Glutamatergic neuron (in vitro differentiated cells): ENCODE data around the gene CALHM5. TPM values are rescaled to one million over a fixed set of nuclear protein-coding genes. Genes with fewer than 3 reads are reported as not detected.

Experiments
- DNase-seq: peaks from one replicate; pipeline ENCODE4 v3.0.0; 2022
- H3K27ac Mint-ChIP-seq: one replicate; pipeline ENCODE4 v1.8.0; 2020; ENCODE audit warnings: mild to moderate bottlenecking, mixed read lengths, inconsistent platforms; ENCODE audit not compliant: unreplicated experiment
- H3K27me3 Mint-ChIP-seq: one replicate; pipeline ENCODE4 v1.8.0; 2020; ENCODE audit warnings: mild to moderate bottlenecking, moderate library complexity, mixed read lengths, inconsistent platforms; ENCODE audit not compliant: unreplicated experiment
- H3K36me3 Mint-ChIP-seq: one replicate; pipeline ENCODE4 v1.8.0; 2020; ENCODE audit warnings: mild to moderate bottlenecking, mixed read lengths, inconsistent platforms; ENCODE audit not compliant: unreplicated experiment
- H3K4me1 Mint-ChIP-seq: one replicate; pipeline ENCODE4 v1.8.0; 2020; ENCODE audit warnings: mild to moderate bottlenecking, low read depth, mixed read lengths, inconsistent platforms; ENCODE audit not compliant: unreplicated experiment
- H3K4me3 Mint-ChIP-seq: one replicate; pipeline ENCODE4 v1.8.0; 2020; ENCODE audit warnings: mild to moderate bottlenecking, mixed read lengths, inconsistent platforms; ENCODE audit not compliant: unreplicated experiment
- H3K9me3 Mint-ChIP-seq: one replicate; pipeline ENCODE4 v1.8.0; 2020; ENCODE audit warnings: mild to moderate bottlenecking, moderate library complexity, mixed read lengths, inconsistent platforms; ENCODE audit not compliant: unreplicated experiment
- CTCF ChIP-seq: fragments of 200-600 bp; sonication (generic); IDR thresholded peaks from one replicate; pipeline ENCODE4 v1.5.0; 2021; ENCODE audit not compliant: partially characterized antibody, unreplicated experiment
- total RNA-seq: library from RNA; stranded (reverse); fragmentation: NEBNext Ultra II Directional; extraction: Animal tissue kit (Norgen Biotek cat#: 25700); gene quantifications from one replicate; pipeline ENCODE4 v1.2.1, GENCODE V29; 2021; ENCODE audit not compliant: unreplicated experiment

CALHM5 gene
- total RNA-seq, 1 donor from 2014 or later: 0.10 TPM

DNA sequence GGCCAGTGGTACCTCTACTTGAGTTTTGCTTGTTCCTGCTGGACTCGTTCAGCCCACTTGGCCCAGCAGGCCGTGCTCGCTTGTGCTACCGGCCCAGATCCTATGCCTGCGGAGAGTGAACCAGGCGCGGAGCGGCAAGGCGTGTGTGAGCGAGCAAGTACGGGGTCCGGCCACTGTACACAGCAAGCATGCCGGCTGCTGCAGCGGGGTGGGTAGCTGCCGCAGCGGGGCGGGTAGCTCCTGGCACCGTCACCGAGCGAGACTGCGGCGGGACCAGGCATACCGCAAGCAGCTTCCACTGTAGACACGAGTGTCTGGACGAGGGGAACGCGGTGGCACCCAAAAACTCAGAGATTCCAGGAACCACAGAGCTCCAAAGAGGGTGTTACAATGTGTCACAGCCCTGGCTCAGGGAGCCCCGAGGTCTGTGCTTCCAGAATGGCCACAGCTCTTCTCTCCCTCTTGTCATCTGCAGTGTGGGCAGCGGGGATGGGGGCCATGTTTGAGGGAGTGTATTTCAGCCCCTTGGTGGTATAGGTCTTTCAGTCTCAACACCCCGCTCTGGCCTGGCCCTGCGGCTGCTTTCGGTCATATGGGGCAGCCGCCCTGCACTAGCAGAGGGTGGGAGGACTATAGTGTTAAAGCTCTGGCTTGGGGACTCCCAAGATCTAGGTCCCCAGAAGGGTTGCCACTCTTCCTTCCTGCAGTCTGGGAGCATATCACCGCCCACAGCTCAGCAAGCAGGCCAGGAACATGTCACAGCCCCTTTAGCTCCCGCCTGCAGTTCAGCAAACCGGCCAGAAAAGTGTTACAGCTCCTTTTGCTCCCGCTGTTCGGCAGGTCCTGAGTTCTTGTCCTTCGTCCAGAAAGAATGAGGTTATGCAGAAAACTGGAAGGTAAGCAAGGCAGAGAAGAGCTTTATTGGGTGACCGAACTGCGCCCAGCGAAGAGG is 53.8 kb downstream of the CALHM5 start:
- Mint-ChIP-seq H3K4me1 (peaks cover 2% of the 10 kb centered on the region), H3K4me3 (no peak overlapping the region), H3K27me3 (no peaks in the 10 kb centered on the region), H3K9me3 (peaks cover 2% of the 10 kb centered on the region), H3K36me3 (no peaks in the 10 kb centered on the region), H3K27ac (no peak overlapping the region)
- no peak for DNase-seq
- no peak for TF ChIP-seq CTCF

DNA sequence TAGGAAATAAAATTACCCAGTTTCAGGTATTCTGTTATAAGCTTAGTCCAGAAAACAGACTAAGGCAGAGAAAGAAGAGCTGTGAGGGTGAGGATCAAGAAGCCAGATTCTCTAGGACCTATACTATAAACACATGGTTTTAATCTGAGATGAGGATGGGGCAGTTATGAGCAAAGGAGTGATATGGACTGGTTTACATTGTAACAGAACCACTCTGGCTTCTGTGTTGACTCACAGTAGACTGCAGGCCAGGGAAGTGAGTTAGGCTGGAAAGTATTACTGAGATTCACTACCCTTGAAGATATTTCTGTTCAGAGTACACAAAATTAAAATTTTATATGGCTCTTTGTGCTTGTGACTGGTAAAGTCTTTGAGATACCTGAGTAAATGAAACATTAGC is 56.7 kb downstream of the CALHM5 start:
- H3K36me3 Mint-ChIP-seq: no peaks in the 10 kb centered on the region
- no peak overlapping the region for H3K27ac Mint-ChIP-seq
- no peak for TF ChIP-seq CTCF
- H3K4me3 Mint-ChIP-seq: no peak overlapping the region
- peaks cover 8% of the 10 kb centered on the region for H3K4me1 Mint-ChIP-seq
- peaks cover 3% of the 10 kb centered on the region for H3K27me3 Mint-ChIP-seq
- DNase-seq: no peak
- peaks cover 4% of the 10 kb centered on the region for H3K9me3 Mint-ChIP-seq

DNA sequence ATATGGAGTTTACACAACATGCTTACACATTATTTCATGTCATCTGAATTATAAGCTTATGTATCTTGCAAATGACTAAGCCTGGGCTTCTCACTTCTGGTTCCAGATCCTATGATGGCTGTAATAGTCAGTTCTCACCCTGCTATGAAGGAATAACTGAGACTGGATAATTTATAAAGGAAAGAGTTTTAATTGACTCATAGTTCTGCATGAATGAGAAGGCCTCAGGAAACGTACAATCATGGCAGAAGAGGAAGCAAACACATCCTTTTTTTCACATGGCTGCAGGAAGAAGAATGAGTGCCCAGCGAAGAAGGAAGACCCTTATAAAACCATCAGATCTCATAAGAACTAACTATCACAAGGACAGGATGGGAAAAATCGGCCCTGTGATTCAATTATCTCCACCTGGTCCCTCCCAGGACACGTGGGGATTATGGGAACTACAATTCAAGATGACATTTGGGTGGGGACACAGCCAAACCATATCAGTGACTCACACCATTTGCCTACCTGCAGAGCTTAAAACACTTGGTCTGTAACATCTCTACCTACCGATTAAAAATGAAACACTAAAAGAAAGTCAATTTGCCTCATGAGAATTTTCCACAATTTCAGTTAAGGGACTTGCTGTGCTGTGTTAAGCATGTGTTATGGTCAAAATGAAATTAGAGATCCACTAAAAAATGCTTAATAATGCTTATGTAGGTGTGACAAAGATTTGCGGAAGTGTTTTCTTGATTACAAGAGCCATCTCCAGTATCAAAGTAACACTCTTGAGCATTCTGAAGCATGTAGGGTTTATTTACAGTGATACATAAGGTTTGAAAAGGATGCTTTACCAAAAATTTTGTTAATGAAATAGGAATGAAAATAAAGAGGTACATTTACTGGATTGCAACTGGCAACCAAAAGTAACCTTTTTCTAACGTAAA is 57.6 kb downstream of the CALHM5 start:
- Mint-ChIP-seq H3K4me3 (no peak overlapping the region), H3K4me1 (peaks cover 11% of the 10 kb centered on the region), H3K27me3 (peaks cover 3% of the 10 kb centered on the region), H3K36me3 (no peaks in the 10 kb centered on the region), H3K9me3 (peaks cover 4% of the 10 kb centered on the region), H3K27ac (no peak overlapping the region)
- no peak for DNase-seq
- no peak for TF ChIP-seq CTCF

DNA sequence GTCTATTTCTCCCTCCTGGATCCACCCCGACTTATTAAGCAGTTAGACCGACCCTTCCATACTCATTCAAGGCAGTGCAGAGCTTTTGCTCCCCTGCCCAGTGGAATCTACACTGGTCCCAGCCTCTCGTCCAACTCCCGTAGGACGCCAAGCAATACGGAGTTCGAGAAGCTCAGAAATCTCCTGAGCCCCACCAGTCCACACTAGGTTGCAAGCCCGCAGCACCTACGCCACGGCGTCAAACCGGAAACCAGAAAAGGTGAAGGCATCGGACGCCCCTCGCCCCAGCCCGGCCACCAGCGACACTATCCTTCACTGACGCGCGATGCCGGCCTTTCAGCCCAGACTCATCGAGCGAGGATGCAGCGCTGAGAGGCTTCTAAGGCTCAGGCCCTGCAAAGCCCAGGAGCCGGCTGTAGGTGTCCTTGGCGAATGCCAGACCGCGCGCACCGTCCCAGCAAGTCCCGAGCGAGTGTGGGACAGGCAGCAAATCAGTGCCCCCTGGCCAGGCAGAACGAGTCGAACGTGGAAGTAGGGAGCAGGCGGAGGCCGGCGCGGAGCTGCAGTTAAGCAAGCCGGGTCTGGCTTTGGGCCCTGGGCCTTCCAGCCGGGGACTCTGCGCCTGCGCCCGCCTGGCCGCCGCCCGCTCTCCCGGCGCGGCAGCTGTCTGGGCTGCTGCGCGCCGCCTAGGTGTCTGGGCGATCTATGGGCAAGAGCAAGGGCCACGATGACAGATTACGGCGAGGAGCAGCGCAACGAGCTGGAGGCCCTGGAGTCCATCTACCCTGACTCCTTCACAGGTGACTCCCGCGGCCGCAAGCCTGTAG is 59.6 kb downstream of the CALHM5 start, which contains the start of gene RWDD1:
Gene RWDD1 (plus strand): TSS at position 649 of the 827 bp plus-strand sequence. CDS start 79 bp downstream, at position 728.
- H3K9me3 Mint-ChIP-seq: peaks cover 2% of the 10 kb centered on the region
- peak within 1 kb of the TSS; percentile 99 for H3K4me3 Mint-ChIP-seq
- H3K36me3 Mint-ChIP-seq: no peaks in the 10 kb centered on the region
- peaks cover 11% of the 10 kb centered on the region for H3K4me1 Mint-ChIP-seq
- peak within 1 kb of the TSS; percentile 98 for H3K27ac Mint-ChIP-seq
- TF ChIP-seq CTCF: no peak
- DNase-seq: peak; percentile 99
- peaks cover 3% of the 10 kb centered on the region for H3K27me3 Mint-ChIP-seq
